ENCODE results near the gene ZNF366. TPM values are rescaled to one million over a fixed set of nuclear protein-coding genes. Genes with fewer than 3 reads are reported as not detected.

ZNF366 gene
- total and polyA plus RNA-seq, 2 experiments from 2014 or later = not detected

DNA sequence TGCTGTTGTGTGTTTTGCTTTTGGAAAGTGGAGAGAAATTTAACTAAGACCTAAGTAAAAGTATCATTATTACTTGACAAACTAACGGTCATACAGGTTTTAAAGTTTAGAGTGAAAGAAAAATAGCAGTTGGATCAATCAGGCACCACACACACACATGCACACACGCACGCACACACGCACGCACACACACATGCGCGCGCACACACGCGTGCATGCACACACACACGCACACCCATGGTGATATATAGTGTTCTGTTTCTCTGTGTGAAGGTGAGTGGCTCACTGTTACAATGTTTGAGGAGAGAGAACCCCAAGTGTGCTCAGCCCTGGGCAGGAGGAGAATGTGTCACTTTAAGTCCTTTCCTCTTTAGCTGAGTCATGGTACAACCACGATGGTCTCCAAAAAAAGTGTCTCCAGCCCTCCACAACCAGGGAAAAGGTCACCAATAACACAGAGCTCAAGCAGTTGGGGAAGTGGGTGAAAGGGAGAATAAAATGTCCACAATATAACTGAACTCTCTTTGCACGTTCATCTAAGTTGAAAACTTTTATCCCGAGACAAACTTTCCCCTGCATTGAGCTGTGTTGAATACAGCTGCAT lies 3.2 kb downstream of the ZNF366 start:
- peak in 1 of 2 donors; percentile 62 for DNase-seq (ENCODE audit: low read depth in 1 of 2, low spot score in 1 of 2)
- H3K9me3 ChIP-seq (ENCODE audit: low read depth) = no peaks in the 10 kb centered on the region

GRCh38 chr5:72501488-72501887 lies 5.7 kb downstream of the ZNF366 start:
- DNase-seq (ENCODE audit: low read depth in 1 of 2, low spot score in 1 of 2) = no peak
- no peaks in the 10 kb centered on the region for H3K27me3 ChIP-seq
- TF ChIP-seq, protein P1, sequence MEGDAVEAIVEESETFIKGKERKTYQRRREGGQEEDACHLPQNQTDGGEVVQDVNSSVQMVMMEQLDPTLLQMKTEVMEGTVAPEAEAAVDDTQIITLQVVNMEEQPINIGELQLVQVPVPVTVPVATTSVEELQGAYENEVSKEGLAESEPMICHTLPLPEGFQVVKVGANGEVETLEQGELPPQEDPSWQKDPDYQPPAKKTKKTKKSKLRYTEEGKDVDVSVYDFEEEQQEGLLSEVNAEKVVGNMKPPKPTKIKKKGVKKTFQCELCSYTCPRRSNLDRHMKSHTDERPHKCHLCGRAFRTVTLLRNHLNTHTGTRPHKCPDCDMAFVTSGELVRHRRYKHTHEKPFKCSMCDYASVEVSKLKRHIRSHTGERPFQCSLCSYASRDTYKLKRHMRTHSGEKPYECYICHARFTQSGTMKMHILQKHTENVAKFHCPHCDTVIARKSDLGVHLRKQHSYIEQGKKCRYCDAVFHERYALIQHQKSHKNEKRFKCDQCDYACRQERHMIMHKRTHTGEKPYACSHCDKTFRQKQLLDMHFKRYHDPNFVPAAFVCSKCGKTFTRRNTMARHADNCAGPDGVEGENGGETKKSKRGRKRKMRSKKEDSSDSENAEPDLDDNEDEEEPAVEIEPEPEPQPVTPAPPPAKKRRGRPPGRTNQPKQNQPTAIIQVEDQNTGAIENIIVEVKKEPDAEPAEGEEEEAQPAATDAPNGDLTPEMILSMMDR (IDR thresholded peaks at IDR 0.05; ENCODE audit: low read depth, low read length) = no peak
- H3K36me3 ChIP-seq = no peaks in the 10 kb centered on the region
- H3K27ac ChIP-seq = no peak overlapping the region
- H3K9me3 ChIP-seq (ENCODE audit: low read depth) = no peaks in the 10 kb centered on the region
- peaks cover 5% of the 10 kb centered on the region for H3K4me1 ChIP-seq (ENCODE audit: low read depth)
- no peak overlapping the region for H3K4me3 ChIP-seq

More for the DNA sequence above, 3.2 kb downstream of the ZNF366 start:
- Histone ChIP-seq H3K27me3 (no peaks in the 10 kb centered on the region), H3K36me3 (no peaks in the 10 kb centered on the region), H3K27ac (no peak overlapping the region), H3K4me3 (no peak overlapping the region), H3K4me1 (ENCODE audit: low read depth) (peaks cover 5% of the 10 kb centered on the region)
- TF ChIP-seq, protein P1 (IDR thresholded peaks at IDR 0.05; ENCODE audit: low read depth, low read length) = no peak

- no peak for DNase-seq (ENCODE audit: low read depth in 1 of 2, low spot score in 1 of 2)
- no peaks in the 10 kb centered on the region for H3K36me3 ChIP-seq
- no peaks in the 10 kb centered on the region for H3K27me3 ChIP-seq
- no peak overlapping the region for H3K4me3 ChIP-seq
- H3K27ac ChIP-seq = no peak overlapping the region
- TF ChIP-seq, protein P1 (IDR thresholded peaks at IDR 0.05; ENCODE audit: low read depth, low read length) = no peak
- peaks cover 5% of the 10 kb centered on the region for H3K4me1 ChIP-seq (ENCODE audit: low read depth)
- no peaks in the 10 kb centered on the region for H3K9me3 ChIP-seq (ENCODE audit: low read depth)
Observed at GRCh38 chr5:72499730-72500129, 7.5 kb downstream of the ZNF366 start.

DNA sequence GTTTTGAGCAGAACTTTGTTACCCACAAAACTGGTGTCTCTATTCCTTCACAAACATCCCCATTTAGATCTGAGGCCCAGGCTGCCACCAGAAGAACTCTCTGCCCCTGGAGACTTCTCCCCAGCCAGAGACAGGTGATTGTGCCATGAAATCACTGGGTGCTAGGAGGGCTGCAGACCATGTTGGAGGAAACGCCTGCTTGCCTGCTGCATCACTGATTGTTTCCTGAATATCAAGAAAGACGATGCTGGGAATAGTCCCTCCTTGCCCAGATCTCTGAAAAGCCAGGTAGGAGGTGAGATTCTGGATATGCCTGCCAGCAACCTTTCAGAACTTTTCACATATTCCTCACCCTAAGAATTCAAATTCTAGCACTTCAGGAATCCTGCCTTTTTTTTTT lies 8.1 kb downstream of the ZNF366 start:
- H3K9me3 ChIP-seq (ENCODE audit: low read depth) = no peaks in the 10 kb centered on the region
- no peak for DNase-seq (ENCODE audit: low read depth in 1 of 2, low spot score in 1 of 2)
- H3K36me3 ChIP-seq = no peaks in the 10 kb centered on the region
- no peak overlapping the region for H3K27ac ChIP-seq
- H3K4me3 ChIP-seq = no peak overlapping the region
- peaks cover 5% of the 10 kb centered on the region for H3K4me1 ChIP-seq (ENCODE audit: low read depth)
- no peaks in the 10 kb centered on the region for H3K27me3 ChIP-seq
- TF ChIP-seq, protein P1 (IDR thresholded peaks at IDR 0.05; ENCODE audit: low read depth, low read length) = no peak

GRCh38 chr5:72498284-72498683 lies 8.9 kb downstream of the ZNF366 start:
- Histone ChIP-seq H3K36me3 (no peaks in the 10 kb centered on the region), H3K4me3 (no peak overlapping the region), H3K27me3 (no peaks in the 10 kb centered on the region), H3K4me1 (ENCODE audit: low read depth) (no peaks in the 10 kb centered on the region), H3K27ac (no peak overlapping the region), H3K9me3 (ENCODE audit: low read depth) (no peaks in the 10 kb centered on the region)
- DNase-seq (ENCODE audit: low read depth in 1 of 2, low spot score in 1 of 2) = peak in 1 of 2 donors; percentile 54
- TF ChIP-seq, protein P1 (IDR thresholded peaks at IDR 0.05; ENCODE audit: low read depth, low read length) = no peak
